HG02759 (cell line): ENCODE results near the gene PHETA2.

ENCODE experiments used
- ATAC-seq: cut with Tn5 transposase; IDR thresholded peaks from one replicate; pipeline ENCODE4 v1.9.1; 2021; ENCODE audit warnings: mild to moderate bottlenecking, moderate library complexity; ENCODE audit not compliant: unreplicated experiment

Gene PHETA2

GRCh38 chr22:42074132-42074811 is at the start of gene PHETA2:
Gene PHETA2, plus strand, starts transcription at chr22:42074248. Its CDS starts 3,046 bp downstream, at chr22:42077294.
- no peak for ATAC-seq

- no peak for ATAC-seq
Measured at GRCh38 chr22:42025421-42025820, 48.6 kb upstream of the PHETA2 start.

- no peak for ATAC-seq
Measured at GRCh38 chr22:42026705-42027104, 47.3 kb upstream of the PHETA2 start.

- no peak for ATAC-seq
Measured at GRCh38 chr22:42033263-42034181, 40.5 kb upstream of the PHETA2 start.

GRCh38 chr22:42035256-42035655 is 38.8 kb upstream of the PHETA2 start:
- no peak for ATAC-seq

- no peak for ATAC-seq
Measured at GRCh38 chr22:42039271-42039670, 34.8 kb upstream of the PHETA2 start.

GRCh38 chr22:42041784-42042183 is 32.3 kb upstream of the PHETA2 start:
- no peak for ATAC-seq

- no peak for ATAC-seq
Measured at GRCh38 chr22:42050641-42051180, 23.3 kb upstream of the PHETA2 start.

GRCh38 chr22:42052765-42053164 is 21.3 kb upstream of the PHETA2 start:
- no peak for ATAC-seq

- ATAC-seq: no peak
Measured at GRCh38 chr22:42056757-42057511, 17.1 kb upstream of the PHETA2 start.

GRCh38 chr22:42060489-42060888 is 13.6 kb upstream of the PHETA2 start:
- no peak for ATAC-seq

GRCh38 chr22:42061041-42061440 is 13.0 kb upstream of the PHETA2 start:
- ATAC-seq: no peak

- no peak for ATAC-seq
Measured at GRCh38 chr22:42062506-42063170, 11.4 kb upstream of the PHETA2 start.

GRCh38 chr22:42064629-42065028 is 9.4 kb upstream of the PHETA2 start:
- ATAC-seq: no peak

GRCh38 chr22:42065438-42066125 is 8.5 kb upstream of the PHETA2 start:
- ATAC-seq: no peak

GRCh38 chr22:42066126-42066761 is 7.8 kb upstream of the PHETA2 start:
- ATAC-seq: no peak

GRCh38 chr22:42066937-42067336 is 7.1 kb upstream of the PHETA2 start:
- ATAC-seq: no peak

GRCh38 chr22:42067671-42068251 is 6.3 kb upstream of the PHETA2 start:
- no peak for ATAC-seq

GRCh38 chr22:42068291-42068690 is 5.8 kb upstream of the PHETA2 start:
- ATAC-seq: no peak
